ENCODE measurements around the gene RBM47.

Gene RBM47

GRCh38 chr4:40466789-40467188, 162.9 kb downstream of the RBM47 start:
- no peak overlapping the region for H3K4me3 ChIP-seq (ENCODE audit: low read length)
- no peak for TF ChIP-seq CTCF (conservative IDR thresholded peaks at IDR 0.05; ENCODE audit: low read depth, low read length)
- DNase-seq (ENCODE audit: low read depth): no peak

GRCh38 chr4:40462326-40462725, 167.3 kb downstream of the RBM47 start:
- no peak overlapping the region for H3K4me3 ChIP-seq (ENCODE audit: low read length)
- DNase-seq (ENCODE audit: low read depth): no peak
- TF ChIP-seq CTCF (conservative IDR thresholded peaks at IDR 0.05; ENCODE audit: low read depth, low read length): no peak

- H3K4me3 ChIP-seq (ENCODE audit: low read length): no peak overlapping the region
- TF ChIP-seq CTCF (conservative IDR thresholded peaks at IDR 0.05; ENCODE audit: low read depth, low read length): no peak
- DNase-seq (ENCODE audit: low read depth): no peak
These were observed 167.8 kb downstream of the RBM47 start for GRCh38 chr4:40461879-40462278.

- no peak for TF ChIP-seq CTCF (conservative IDR thresholded peaks at IDR 0.05; ENCODE audit: low read depth, low read length)
- no peak overlapping the region for H3K4me3 ChIP-seq (ENCODE audit: low read length)
- no peak for DNase-seq (ENCODE audit: low read depth)
These were observed 168.6 kb downstream of the RBM47 start for GRCh38 chr4:40461062-40461461.

GRCh38 chr4:40458683-40459082, 171.0 kb downstream of the RBM47 start:
- no peak overlapping the region for H3K4me3 ChIP-seq (ENCODE audit: low read length)
- no peak for DNase-seq (ENCODE audit: low read depth)
- no peak for TF ChIP-seq CTCF (conservative IDR thresholded peaks at IDR 0.05; ENCODE audit: low read depth, low read length)

- DNase-seq (ENCODE audit: low read depth): no peak
- no peak for TF ChIP-seq CTCF (conservative IDR thresholded peaks at IDR 0.05; ENCODE audit: low read depth, low read length)
- no peak overlapping the region for H3K4me3 ChIP-seq (ENCODE audit: low read length)
These were observed 171.6 kb downstream of the RBM47 start for GRCh38 chr4:40458109-40458508.

- DNase-seq (ENCODE audit: low read depth): no peak
- TF ChIP-seq CTCF (conservative IDR thresholded peaks at IDR 0.05; ENCODE audit: low read depth, low read length): no peak
These were observed 174.2 kb downstream of the RBM47 start for GRCh38 chr4:40455340-40455902.

More at GRCh38 chr4:40455340-40455902, 174.2 kb downstream of the RBM47 start:
- no peak overlapping the region for H3K4me3 ChIP-seq (ENCODE audit: low read length)

All from retinal pigment epithelial cell (primary cell).